Inflammatory macrophage (primary cell): ENCODE measurements around the gene PIGU.
"Not testable (repeated sequence)": the region's sequence is repeated elsewhere in the genome, so short reads cannot be mapped to it uniquely, and the experiment has no call there.

Experiments used
- DNase-seq, 2 donors: peaks; one replicate each; pipeline ENCODE4 v3.0.0-alpha.2; 2020 to 2022
- total RNA-seq, 18 experiments: gene quantifications; one replicate each; lab custom pipeline; 2026; ENCODE audit warnings: mixed read lengths in 6 of 18, inconsistent platforms in 2 of 18; lab: John Stamatoyannopoulos, UW

Gene PIGU
- 7.2 to 27.6 (median 18.5) reads per million in 18 experiments for total RNA-seq

- peak; percentile 96 to 98 for DNase-seq
Measured at GRCh38 chr20:34676642-34677373, at the start of gene PIGU. Gene PIGU (minus strand): TSS chr20:34677092. CDS start chr20:34677085, 7 bp downstream.

- DNase-seq = no peak
Measured at GRCh38 chr20:34724172-34724571, 47.3 kb upstream of the PIGU start.

GRCh38 chr20:34722560-34722959, 45.7 kb upstream of the PIGU start:
- not testable (repeated sequence) for DNase-seq

GRCh38 chr20:34720266-34720665, 43.4 kb upstream of the PIGU start:
- no peak for DNase-seq

DNA sequence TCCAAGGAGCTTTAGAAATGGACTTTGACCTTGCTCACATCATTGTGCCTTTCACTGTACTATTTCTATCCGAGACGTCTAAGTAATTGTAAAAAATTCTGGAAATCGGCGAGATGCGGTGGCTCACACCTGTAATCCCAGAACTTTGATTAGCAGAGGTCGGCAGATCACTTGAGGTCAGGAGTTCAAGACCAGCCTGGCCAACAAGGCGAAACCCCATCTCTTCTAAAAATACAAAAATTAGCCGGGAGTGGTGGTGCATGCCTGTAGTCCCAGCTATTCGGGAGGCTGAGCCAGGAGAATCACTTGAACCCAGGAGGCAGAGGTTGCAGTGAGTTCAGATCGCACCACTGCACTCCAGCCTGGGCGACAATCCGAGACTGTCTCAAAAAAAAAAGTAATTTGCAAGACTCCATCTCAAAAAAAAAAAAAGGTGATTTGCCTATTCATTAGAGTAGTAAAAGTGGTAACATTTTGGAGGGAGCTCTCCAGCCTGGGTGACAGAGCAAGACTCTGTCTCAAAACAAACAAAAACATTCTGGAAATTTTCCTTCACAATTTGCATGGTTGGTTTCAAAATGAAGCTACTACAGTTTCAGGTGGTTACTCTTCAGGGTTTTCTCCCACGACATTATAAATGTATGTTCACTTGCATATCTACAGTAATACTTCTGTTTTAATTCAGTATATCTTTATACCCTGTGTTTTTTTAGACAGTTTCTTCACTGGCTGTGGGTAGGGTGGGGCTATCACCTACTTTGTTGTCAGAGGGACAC, 42.5 kb upstream of the PIGU start:
- DNase-seq = not testable (repeated sequence)

DNA sequence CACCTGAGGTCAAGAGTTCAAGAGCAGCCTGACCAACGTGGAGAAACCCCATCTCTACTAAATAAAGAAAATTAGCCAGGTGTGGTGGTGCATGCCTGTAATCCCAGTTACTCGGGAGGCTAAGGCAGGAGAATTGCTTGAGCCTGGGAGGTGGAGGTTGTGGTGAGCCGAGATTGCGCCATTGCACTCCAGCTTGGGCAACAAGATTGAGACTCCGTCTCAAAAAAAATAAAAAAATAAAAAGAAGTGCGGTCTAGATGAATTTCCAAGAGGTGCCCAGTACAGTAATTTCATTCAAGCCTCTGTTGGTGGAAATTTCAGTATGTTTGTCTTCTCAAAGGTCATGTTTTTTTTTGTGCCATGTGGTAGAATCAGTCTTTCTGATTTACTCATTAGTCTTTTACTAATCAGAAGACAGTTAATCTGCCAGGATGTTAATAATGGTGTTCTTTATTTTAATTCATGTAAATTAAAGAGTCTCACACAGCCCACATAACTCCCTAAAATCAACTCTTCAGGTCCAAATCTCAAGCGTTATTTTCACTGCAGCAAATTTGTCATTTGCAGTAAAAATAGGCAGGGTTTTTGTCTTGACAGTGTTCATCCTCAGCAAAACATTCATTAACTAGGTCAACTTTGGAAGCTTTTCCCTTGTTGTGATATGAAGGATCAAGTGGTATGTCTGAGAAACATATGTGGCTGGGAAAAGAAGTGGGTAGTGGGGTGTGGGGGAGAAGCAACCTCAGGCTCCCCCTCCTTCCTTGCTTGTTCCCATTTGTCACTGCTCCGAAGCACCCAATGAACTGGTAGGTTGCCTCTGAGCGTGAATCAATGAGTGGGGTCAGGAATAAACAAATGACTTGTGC, 40.6 kb upstream of the PIGU start:
- no peak for DNase-seq

DNA sequence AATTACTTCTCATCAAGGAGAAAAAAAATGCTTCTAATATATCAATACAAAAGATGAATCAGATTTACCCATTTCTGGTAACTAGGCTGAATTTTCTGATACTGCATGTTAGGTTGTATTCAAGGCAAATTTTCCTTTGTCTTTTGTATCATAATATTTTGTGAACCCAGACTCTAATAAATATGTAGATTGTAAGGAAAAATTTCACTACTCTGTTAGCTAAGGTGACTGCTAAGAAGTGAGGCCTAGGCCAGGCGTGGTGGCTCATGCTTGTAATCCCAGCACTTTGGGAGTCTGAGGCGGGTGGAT, 40.0 kb upstream of the PIGU start:
- no peak for DNase-seq

GRCh38 chr20:34715384-34715783, 38.5 kb upstream of the PIGU start:
- DNase-seq = no peak

- DNase-seq = not testable (repeated sequence)
Measured at GRCh38 chr20:34713944-34714515, 37.1 kb upstream of the PIGU start.

GRCh38 chr20:34713194-34713943, 36.5 kb upstream of the PIGU start:
- peak in 1 of 2 donors; percentile 32 for DNase-seq

GRCh38 chr20:34712525-34713192, 35.8 kb upstream of the PIGU start:
- no peak for DNase-seq

DNA sequence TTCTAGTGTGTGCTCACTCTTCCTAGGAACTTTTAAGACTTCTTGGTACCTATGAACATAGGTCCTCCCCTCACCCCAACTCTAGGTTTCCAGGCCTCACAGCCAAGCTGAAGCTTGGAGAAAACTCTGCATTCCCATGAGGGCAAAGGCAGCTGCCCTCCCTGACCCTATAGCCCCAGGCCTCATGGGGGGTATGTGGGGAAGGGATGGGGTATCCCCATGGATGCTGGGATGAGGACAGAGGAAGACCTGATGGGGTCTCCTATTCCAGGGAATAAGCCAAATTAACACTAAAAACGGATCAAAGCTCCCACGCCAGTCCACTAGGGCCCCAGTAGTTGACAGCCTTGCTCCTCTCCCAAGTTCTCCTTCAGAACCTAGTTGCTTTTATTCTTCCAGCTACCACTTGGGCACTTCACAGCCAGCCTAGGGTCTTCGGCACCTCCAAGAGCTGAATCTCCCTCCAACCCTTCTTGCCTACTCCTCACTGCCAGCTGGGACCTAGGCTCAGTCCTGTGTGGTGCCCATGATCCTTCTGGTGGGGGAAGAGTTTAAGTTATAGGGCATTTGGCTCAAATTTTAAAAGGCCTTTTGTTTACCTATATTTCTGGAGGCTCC, 35.0 kb upstream of the PIGU start:
- no peak for DNase-seq

- no peak for DNase-seq
Measured at GRCh38 chr20:34710861-34711574, 34.1 kb upstream of the PIGU start.

DNA sequence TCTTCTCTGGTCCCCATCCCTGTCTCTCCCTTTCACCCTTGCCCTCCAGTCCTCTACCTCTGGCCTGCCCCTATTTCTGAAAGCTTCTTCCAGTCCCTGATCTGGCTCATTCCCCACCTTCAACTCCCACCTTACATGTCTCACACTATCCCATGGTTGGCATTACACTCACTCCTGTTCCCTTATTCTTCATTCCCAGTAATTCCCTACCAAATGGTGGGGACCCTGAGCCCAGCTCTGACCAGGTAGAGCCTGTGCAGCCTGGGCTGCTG, 33.6 kb upstream of the PIGU start:
- no peak for DNase-seq

DNA sequence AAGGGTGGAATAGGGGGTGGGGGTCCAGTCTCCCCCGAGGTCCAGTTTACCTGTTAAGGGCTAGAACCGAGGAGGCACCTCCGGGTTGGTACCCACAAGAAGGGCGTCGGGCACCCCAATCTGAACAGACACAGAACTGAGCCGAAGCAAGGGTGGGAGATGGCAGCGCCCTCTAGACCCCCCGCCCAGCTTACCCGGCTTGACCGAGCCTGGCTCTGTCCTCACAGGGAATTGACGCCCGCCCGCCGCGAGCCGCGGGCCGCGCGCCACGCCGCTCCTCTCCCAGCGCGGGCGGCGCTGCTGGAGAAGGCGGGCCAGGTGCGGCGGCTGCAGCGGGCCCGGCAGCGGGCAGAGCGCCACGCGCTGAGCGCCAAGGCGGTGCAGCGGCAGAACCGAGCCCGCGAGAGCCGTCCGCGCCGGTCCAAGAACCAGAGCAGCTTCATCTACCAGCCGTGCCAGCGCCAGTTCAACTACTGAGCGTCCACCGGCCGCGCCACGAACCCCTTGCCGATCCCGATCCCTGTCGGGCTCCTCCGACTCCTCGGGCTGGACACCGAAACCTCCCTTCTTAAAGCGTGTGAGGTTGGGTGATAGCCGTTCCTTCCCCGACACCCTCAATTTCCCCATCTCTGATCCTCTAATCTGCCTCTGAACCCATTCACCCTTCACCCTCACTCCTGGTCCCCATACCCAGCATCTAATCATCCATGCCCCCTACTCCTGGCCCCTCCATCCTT, 33.1 kb upstream of the PIGU start:
- DNase-seq = peak; percentile 15 to 28

GRCh38 chr20:34709044-34709830, 32.3 kb upstream of the PIGU start:
- peak; percentile 38 to 53 for DNase-seq

DNA sequence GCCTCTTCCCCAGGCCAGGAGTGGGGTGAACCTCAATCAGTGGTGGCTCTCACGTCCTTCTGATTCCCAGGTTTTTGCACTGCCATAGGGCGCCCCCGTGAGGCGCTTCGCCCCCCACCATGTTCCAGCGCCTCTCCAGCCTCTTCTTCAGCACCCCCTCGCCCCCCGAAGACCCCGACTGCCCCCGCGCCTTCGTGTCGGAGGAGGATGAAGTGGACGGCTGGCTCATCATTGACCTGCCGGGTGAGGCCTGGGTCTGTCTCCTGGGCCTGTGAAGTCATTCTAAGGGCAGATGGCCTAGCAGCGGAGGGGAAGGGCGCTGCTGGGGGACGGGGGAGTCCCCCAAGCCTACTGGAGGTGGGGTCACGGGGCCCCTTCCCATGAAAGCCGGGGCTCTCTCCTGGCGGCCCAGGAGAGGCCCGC, 31.7 kb upstream of the PIGU start:
- peak in 1 of 2 donors; percentile 35 for DNase-seq

GRCh38 chr20:34706912-34707784, 30.3 kb upstream of the PIGU start:
- DNase-seq = no peak
